ENCODE data around the gene RHBDD3. TPM values are rescaled to one million over a fixed set of nuclear protein-coding genes. Genes with fewer than 3 reads are reported as not detected.

Gene RHBDD3
- total RNA-seq, 1 experiment from 2014 or later: 49.6 TPM

GRCh38 chr22:29231971-29232959 lies 35.5 kb downstream of the RHBDD3 start:
- CTCF ChIA-PET: no interaction called here
- H3K4me3 ChIP-seq (ENCODE audit: low read depth in 2 of 2, low read length in 2 of 2): no peak overlapping the region
- H3K27ac ChIP-seq (ENCODE audit: low read length): no peak overlapping the region
- no peak for TF ChIP-seq TCF7L2 (IDR thresholded peaks at IDR 0.05; ENCODE audit: low read depth, low read length)
- TF ChIP-seq SIN3A (IDR thresholded peaks at IDR 0.05; ENCODE audit: borderline replicate concordance, insufficient read depth, low read depth, low read length): no peak
- TF ChIP-seq REST (IDR thresholded peaks at IDR 0.05; ENCODE audit: insufficient read depth in 1 of 2, low read depth in 2 of 2, low read length in 1 of 2): no peak
- TF ChIP-seq CTCF (IDR thresholded peaks at IDR 0.05): no peak
- TF ChIP-seq POLR2AphosphoS5 (IDR thresholded peaks at IDR 0.05; ENCODE audit: low read depth, low read length): no peak
- intact Hi-C loops (cut with micrococcal nuclease; ENCODE audit: unreplicated experiment): no loop called here
- POLR2A ChIA-PET: no interaction called here
- H3K9me3 ChIP-seq (ENCODE audit: control insufficient read depth, insufficient read depth, low read depth, low read length): no peaks in the 10 kb centered on the region
- H3K36me3 ChIP-seq (ENCODE audit: control insufficient read depth, insufficient read depth, low read length): no peaks in the 10 kb centered on the region
- in situ Hi-C loops (cut with HindIII; ENCODE audit: low pct_unique_long_range_greater_than_20kb, low sequenced_read_pairs): no loop called here
- no TSS peak for BruUV-seq (replicated peaks)
- DNase-seq (ENCODE audit: low read depth, low spot score) (no peak), ATAC-seq (no peak)
- H3K27me3 ChIP-seq (ENCODE audit: control insufficient read depth, insufficient read depth, low read length): no peaks in the 10 kb centered on the region
- H3K4me1 ChIP-seq (ENCODE audit: control insufficient read depth, insufficient read depth, low read length): no peaks in the 10 kb centered on the region

DNA sequence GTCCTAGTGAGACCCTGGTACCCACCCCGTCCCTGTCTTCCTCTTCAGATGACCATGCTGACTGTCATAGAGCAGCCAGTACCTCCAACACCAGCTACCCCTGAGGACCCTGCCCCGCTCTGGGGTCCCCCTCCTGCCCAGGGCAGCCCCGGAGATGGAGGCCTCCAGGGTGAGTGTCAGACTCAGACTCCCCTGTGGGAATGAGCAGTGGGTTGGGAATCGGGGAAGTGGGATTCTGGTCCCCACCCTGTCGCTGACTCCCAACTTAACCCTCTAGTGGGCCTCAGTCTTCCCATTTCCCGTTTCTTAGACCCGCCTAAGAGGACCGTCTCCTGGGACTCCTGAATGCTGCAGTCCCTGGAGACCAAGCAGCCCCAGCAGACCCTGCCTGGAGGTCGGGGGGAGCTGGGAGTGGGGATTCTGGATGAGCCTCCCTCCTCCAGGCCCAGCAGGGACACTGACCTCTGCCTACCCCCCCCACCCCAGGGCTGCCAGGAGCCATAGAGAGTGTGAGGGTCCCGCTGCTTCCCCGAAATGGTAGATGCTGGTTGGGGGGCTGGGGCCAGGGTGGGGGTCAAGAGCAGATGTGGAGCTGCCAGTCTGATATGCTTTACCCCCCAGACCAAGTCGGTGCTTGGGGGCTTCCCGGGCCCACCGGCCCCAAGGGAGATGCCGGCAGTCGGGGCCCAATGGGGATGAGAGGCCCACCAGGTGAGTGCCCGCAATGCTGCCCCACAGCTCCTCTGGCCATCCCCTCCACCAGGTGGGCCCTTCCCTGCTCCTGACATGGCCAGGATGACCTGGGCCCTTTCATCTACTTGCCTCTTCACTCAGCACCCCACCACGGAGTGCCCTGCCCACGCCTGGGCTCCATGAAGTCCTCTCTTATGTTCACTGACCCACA lies 36.6 kb downstream of the RHBDD3 start:
- TF ChIP-seq CTCF (IDR thresholded peaks at IDR 0.05): no peak
- no peak for TF ChIP-seq TCF7L2 (IDR thresholded peaks at IDR 0.05; ENCODE audit: low read depth, low read length)
- TF ChIP-seq SIN3A (IDR thresholded peaks at IDR 0.05; ENCODE audit: borderline replicate concordance, insufficient read depth, low read depth, low read length): no peak
- TF ChIP-seq POLR2AphosphoS5 (IDR thresholded peaks at IDR 0.05; ENCODE audit: low read depth, low read length): no peak
- TF ChIP-seq REST (IDR thresholded peaks at IDR 0.05; ENCODE audit: insufficient read depth in 1 of 2, low read depth in 2 of 2, low read length in 1 of 2): no peak
- CTCF ChIA-PET: no interaction called here
- intact Hi-C loops (cut with micrococcal nuclease; ENCODE audit: unreplicated experiment): no loop called here
- Histone ChIP-seq H3K36me3 (ENCODE audit: control insufficient read depth, insufficient read depth, low read length) (no peaks in the 10 kb centered on the region), H3K4me3 (ENCODE audit: low read depth in 2 of 2, low read length in 2 of 2) (no peak overlapping the region), H3K9me3 (ENCODE audit: control insufficient read depth, insufficient read depth, low read depth, low read length) (no peaks in the 10 kb centered on the region), H3K27ac (ENCODE audit: low read length) (no peak overlapping the region), H3K4me1 (ENCODE audit: control insufficient read depth, insufficient read depth, low read length) (no peaks in the 10 kb centered on the region), H3K27me3 (ENCODE audit: control insufficient read depth, insufficient read depth, low read length) (no peaks in the 10 kb centered on the region)
- no TSS peak for BruUV-seq (replicated peaks)
- POLR2A ChIA-PET: no interaction called here
- no peak for DNase-seq (ENCODE audit: low read depth, low spot score)
- no peak for ATAC-seq
- in situ Hi-C loops (cut with HindIII; ENCODE audit: low pct_unique_long_range_greater_than_20kb, low sequenced_read_pairs): no loop called here

Data from Panc1 (cell line).